ENCODE results near the gene GLT1D1.

Gene GLT1D1

DNA sequence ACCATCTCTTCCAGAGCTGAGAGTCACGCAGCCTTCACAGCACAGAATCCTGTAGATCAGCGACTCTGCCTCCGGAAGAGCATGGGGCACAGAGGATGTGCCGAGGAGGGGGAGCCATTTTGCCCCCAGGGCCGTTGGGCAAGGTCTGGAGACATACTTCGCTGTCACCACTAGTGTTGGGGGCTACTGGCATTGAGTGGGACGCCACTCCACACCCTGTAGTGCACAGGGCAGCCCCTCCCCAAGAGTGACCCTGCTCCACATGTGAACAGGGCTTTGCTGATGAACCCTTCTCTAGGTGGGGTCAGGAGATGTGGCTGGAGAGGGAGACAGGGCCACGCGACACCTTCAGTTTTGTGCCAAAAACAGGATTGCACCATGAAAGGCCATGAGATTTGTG lies 6.0 kb downstream of the GLT1D1 start:
- Histone ChIP-seq H3K79me2 (ENCODE audit: insufficient read depth, low read length) (no peaks in the 10 kb centered on the region), H3F3A (ENCODE audit: insufficient read depth) (no peaks in the 10 kb centered on the region), H4K20me1 (ENCODE audit: low read depth, low read length) (no peaks in the 10 kb centered on the region), H3K9me2 (replicated peaks; ENCODE audit: insufficient read depth, low read length) (no peaks in the 10 kb centered on the region), H3K27ac (ENCODE audit: low read depth, low read length) (no peak overlapping the region), H2AFZ (ENCODE audit: low read depth, low read length, severe bottlenecking) (no peak overlapping the region), H3K9ac (ENCODE audit: low read length) (no peak overlapping the region), H3K27me3 (ENCODE audit: low read length) (no peaks in the 10 kb centered on the region), H3K36me3 (ENCODE audit: low read length) (no peaks in the 10 kb centered on the region), H3K9me3 (ENCODE audit: insufficient read depth, low read length) (no peaks in the 10 kb centered on the region), H3K4me2 (ENCODE audit: low read depth, low read length, poor library complexity, severe bottlenecking) (no peak overlapping the region), H3K4me3 (ENCODE audit: insufficient read depth, low read length, poor library complexity, severe bottlenecking) (no peak overlapping the region)
- TF ChIP-seq EZH2phosphoT487 (conservative IDR thresholded peaks at IDR 0.05; ENCODE audit: low read length): no peak
- TF ChIP-seq CTCF (IDR thresholded peaks at IDR 0.05; ENCODE audit: insufficient read depth, low read length, poor library complexity, severe bottlenecking): no peak

- Histone ChIP-seq H3K27ac (ENCODE audit: low read depth, low read length) (no peak overlapping the region), H3K9me2 (replicated peaks; ENCODE audit: insufficient read depth, low read length) (no peaks in the 10 kb centered on the region), H3K4me3 (ENCODE audit: insufficient read depth, low read length, poor library complexity, severe bottlenecking) (no peak overlapping the region), H3K4me2 (ENCODE audit: low read depth, low read length, poor library complexity, severe bottlenecking) (no peak overlapping the region), H3K9ac (ENCODE audit: low read length) (no peak overlapping the region), H3K79me2 (ENCODE audit: insufficient read depth, low read length) (no peaks in the 10 kb centered on the region), H3F3A (ENCODE audit: insufficient read depth) (no peaks in the 10 kb centered on the region), H3K36me3 (ENCODE audit: low read length) (no peaks in the 10 kb centered on the region), H3K9me3 (ENCODE audit: insufficient read depth, low read length) (no peaks in the 10 kb centered on the region), H3K27me3 (ENCODE audit: low read length) (no peaks in the 10 kb centered on the region), H2AFZ (ENCODE audit: low read depth, low read length, severe bottlenecking) (no peak overlapping the region), H4K20me1 (ENCODE audit: low read depth, low read length) (no peaks in the 10 kb centered on the region)
- TF ChIP-seq EZH2phosphoT487 (conservative IDR thresholded peaks at IDR 0.05; ENCODE audit: low read length) (no peak), CTCF (IDR thresholded peaks at IDR 0.05; ENCODE audit: insufficient read depth, low read length, poor library complexity, severe bottlenecking) (no peak)
These were observed 8.1 kb downstream of the GLT1D1 start for GRCh38 chr12:128861226-128862016.

GRCh38 chr12:128863957-128864356 lies 10.7 kb downstream of the GLT1D1 start:
- Histone ChIP-seq H3K36me3 (ENCODE audit: low read length) (no peaks in the 10 kb centered on the region), H3K9ac (ENCODE audit: low read length) (no peak overlapping the region), H3K4me3 (ENCODE audit: insufficient read depth, low read length, poor library complexity, severe bottlenecking) (no peak overlapping the region), H4K20me1 (ENCODE audit: low read depth, low read length) (no peaks in the 10 kb centered on the region), H3K4me2 (ENCODE audit: low read depth, low read length, poor library complexity, severe bottlenecking) (no peak overlapping the region), H3K27ac (ENCODE audit: low read depth, low read length) (no peak overlapping the region), H3K9me3 (ENCODE audit: insufficient read depth, low read length) (no peaks in the 10 kb centered on the region), H3K27me3 (ENCODE audit: low read length) (no peaks in the 10 kb centered on the region), H2AFZ (ENCODE audit: low read depth, low read length, severe bottlenecking) (no peak overlapping the region), H3K9me2 (replicated peaks; ENCODE audit: insufficient read depth, low read length) (no peaks in the 10 kb centered on the region), H3F3A (ENCODE audit: insufficient read depth) (no peaks in the 10 kb centered on the region), H3K79me2 (ENCODE audit: insufficient read depth, low read length) (no peaks in the 10 kb centered on the region)
- TF ChIP-seq EZH2phosphoT487 (conservative IDR thresholded peaks at IDR 0.05; ENCODE audit: low read length) (no peak), CTCF (IDR thresholded peaks at IDR 0.05; ENCODE audit: insufficient read depth, low read length, poor library complexity, severe bottlenecking) (no peak)
